ENCODE measurements around the gene ANO4.

Gene ANO4

GRCh38 chr12:100913872-100914592 is 119.5 kb downstream of the ANO4 start:
- no peak overlapping the region for H3K9ac ChIP-seq
- H3K27me3 ChIP-seq (ENCODE audit: insufficient read depth, low read depth): no peaks in the 10 kb centered on the region
- H4K20me1 ChIP-seq (ENCODE audit: insufficient read depth): no peaks in the 10 kb centered on the region
- no peak overlapping the region for H3K4me2 ChIP-seq
- no peaks in the 10 kb centered on the region for H3K79me2 ChIP-seq (ENCODE audit: insufficient read depth, low read depth)
- no peak overlapping the region for H3K4me3 ChIP-seq (IDR thresholded peaks at IDR 0.05; ENCODE audit: insufficient read depth, low read depth, low read length)
- no peak overlapping the region for H2AFZ ChIP-seq (ENCODE audit: low read depth)
- H3K27ac ChIP-seq: no peak overlapping the region
- H3K36me3 ChIP-seq (ENCODE audit: insufficient read depth): no peaks in the 10 kb centered on the region
- TF ChIP-seq CTCF (conservative IDR thresholded peaks at IDR 0.05; ENCODE audit: low read depth, low read length): no peak
- H3K4me1 ChIP-seq (ENCODE audit: low read depth, poor library complexity, severe bottlenecking): no peaks in the 10 kb centered on the region

- H3K4me1 ChIP-seq (ENCODE audit: low read depth, poor library complexity, severe bottlenecking): no peaks in the 10 kb centered on the region
- TF ChIP-seq CTCF (conservative IDR thresholded peaks at IDR 0.05; ENCODE audit: low read depth, low read length): no peak
- no peaks in the 10 kb centered on the region for H3K27me3 ChIP-seq (ENCODE audit: insufficient read depth, low read depth)
These were observed 124.5 kb downstream of the ANO4 start for GRCh38 chr12:100919116-100919515.

GRCh38 chr12:100920493-100920892 is 125.9 kb downstream of the ANO4 start:
- H3K27me3 ChIP-seq (ENCODE audit: insufficient read depth, low read depth): no peaks in the 10 kb centered on the region
- H3K4me3 ChIP-seq (IDR thresholded peaks at IDR 0.05; ENCODE audit: insufficient read depth, low read depth, low read length): no peak overlapping the region
- H3K9ac ChIP-seq: no peak overlapping the region
- H4K20me1 ChIP-seq (ENCODE audit: insufficient read depth): no peaks in the 10 kb centered on the region
- no peaks in the 10 kb centered on the region for H3K79me2 ChIP-seq (ENCODE audit: insufficient read depth, low read depth)
- no peak overlapping the region for H3K27ac ChIP-seq
- TF ChIP-seq CTCF (conservative IDR thresholded peaks at IDR 0.05; ENCODE audit: low read depth, low read length): no peak
- no peaks in the 10 kb centered on the region for H3K36me3 ChIP-seq (ENCODE audit: insufficient read depth)
- H2AFZ ChIP-seq (ENCODE audit: low read depth): no peak overlapping the region
- H3K4me1 ChIP-seq (ENCODE audit: low read depth, poor library complexity, severe bottlenecking): no peaks in the 10 kb centered on the region
- H3K4me2 ChIP-seq: no peak overlapping the region

More at GRCh38 chr12:100919116-100919515, 124.5 kb downstream of the ANO4 start:
- Histone ChIP-seq H3K9ac (no peak overlapping the region), H3K4me3 (IDR thresholded peaks at IDR 0.05; ENCODE audit: insufficient read depth, low read depth, low read length) (no peak overlapping the region), H3K4me2 (no peak overlapping the region), H3K36me3 (ENCODE audit: insufficient read depth) (no peaks in the 10 kb centered on the region), H4K20me1 (ENCODE audit: insufficient read depth) (no peaks in the 10 kb centered on the region), H3K27ac (no peak overlapping the region), H3K79me2 (ENCODE audit: insufficient read depth, low read depth) (no peaks in the 10 kb centered on the region), H2AFZ (ENCODE audit: low read depth) (no peak overlapping the region)

- no peak overlapping the region for H3K4me2 ChIP-seq
These were observed 132.2 kb downstream of the ANO4 start for GRCh38 chr12:100926669-100927248.

More at GRCh38 chr12:100926669-100927248, 132.2 kb downstream of the ANO4 start:
- H2AFZ ChIP-seq (ENCODE audit: low read depth): no peak overlapping the region
- H3K79me2 ChIP-seq (ENCODE audit: insufficient read depth, low read depth): no peaks in the 10 kb centered on the region
- no peaks in the 10 kb centered on the region for H3K4me1 ChIP-seq (ENCODE audit: low read depth, poor library complexity, severe bottlenecking)
- H3K36me3 ChIP-seq (ENCODE audit: insufficient read depth): no peaks in the 10 kb centered on the region
- H3K27ac ChIP-seq: no peak overlapping the region
- H3K27me3 ChIP-seq (ENCODE audit: insufficient read depth, low read depth): no peaks in the 10 kb centered on the region
- TF ChIP-seq CTCF (conservative IDR thresholded peaks at IDR 0.05; ENCODE audit: low read depth, low read length): no peak
- no peaks in the 10 kb centered on the region for H4K20me1 ChIP-seq (ENCODE audit: insufficient read depth)
- no peak overlapping the region for H3K9ac ChIP-seq
- H3K4me3 ChIP-seq (IDR thresholded peaks at IDR 0.05; ENCODE audit: insufficient read depth, low read depth, low read length): no peak overlapping the region
